Measurements from ENCODE around the gene CENPW. TPM values are rescaled to one million over a fixed set of nuclear protein-coding genes. Genes with fewer than 3 reads are reported as not detected.

The CENPW gene
- 1 to 10 TPM; 1.3 to 1.9 TPM for total RNA-seq
- long read RNA-seq, result 0 reads

DNA sequence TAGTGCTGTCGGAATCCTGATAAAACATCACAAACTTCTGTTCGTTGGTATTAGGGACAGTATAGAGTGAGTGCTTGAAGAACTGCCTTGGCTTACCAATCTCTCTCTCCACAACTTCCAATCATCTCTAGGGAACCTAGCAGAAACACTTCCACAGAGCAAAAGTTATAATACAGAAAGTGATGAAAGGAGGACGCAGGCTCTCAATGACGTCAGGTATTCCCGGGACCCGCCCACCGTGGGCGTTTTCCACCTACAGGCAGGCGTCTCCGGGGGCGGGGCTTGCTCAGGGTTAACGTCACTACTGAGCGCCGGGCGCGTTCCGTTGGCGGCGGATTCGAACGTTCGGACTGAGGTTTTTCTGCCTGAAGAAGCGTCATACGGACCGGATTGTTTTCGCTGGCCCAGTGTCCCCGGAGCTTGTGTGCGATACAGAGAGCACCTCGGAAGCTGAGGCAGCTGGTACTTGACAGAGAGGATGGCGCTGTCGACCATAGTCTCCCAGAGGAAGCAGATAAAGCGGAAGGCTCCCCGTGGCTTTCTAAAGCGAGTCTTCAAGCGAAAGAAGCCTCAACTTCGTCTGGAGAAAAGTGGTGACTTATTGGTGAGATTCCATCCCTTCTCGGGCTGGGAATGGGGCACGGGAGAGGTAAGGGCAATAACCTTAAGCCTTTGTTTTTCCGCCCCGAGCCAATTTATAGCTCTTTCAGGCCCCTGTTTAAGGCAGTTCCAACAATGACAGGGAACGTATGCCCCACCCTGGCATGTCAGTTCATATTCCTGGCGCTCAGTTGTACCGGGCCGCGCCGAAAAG, at the start of gene CENPW:
CENPW (plus strand) TSS at position 320 of the 814 bp plus-strand sequence; CDS start at position 479, 159 bp downstream.
- DNase-seq (peak; percentile 88), ATAC-seq (peak; percentile 82 to 98)
- intact Hi-C loops (cut with DNase I), result no loop called here

DNA sequence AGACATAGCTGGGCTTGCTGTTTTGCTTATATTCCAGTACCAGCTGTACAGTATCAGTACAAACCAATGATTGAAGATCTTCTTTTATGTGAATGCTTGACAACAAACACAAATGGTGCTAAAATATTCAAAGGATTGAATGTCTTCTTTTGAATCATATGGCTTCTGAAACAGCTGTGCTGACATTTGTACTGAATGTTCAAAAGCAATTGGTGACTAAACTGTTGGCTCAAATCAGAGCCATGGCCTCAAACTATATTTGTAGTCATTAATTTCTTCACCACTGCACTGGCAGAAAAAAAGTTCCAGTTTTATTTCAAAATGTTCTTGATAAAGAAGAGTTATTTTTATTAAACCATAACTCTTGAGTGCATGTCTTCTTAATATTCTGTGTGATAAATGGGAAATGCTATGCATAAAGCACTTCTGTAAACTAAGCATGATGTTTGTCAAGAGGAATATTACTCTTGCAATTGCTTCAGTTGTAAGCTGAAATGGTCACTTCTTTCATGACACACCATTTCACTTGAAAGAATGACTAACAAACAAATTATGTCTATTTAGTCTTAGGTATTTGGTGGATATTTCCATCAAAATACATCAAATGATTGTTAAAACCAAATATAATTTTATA, 45.9 kb upstream of the CENPW start:
- ATAC-seq (no peak), DNase-seq (no peak)
- intact Hi-C loops (cut with DNase I), result no loop called here

DNA sequence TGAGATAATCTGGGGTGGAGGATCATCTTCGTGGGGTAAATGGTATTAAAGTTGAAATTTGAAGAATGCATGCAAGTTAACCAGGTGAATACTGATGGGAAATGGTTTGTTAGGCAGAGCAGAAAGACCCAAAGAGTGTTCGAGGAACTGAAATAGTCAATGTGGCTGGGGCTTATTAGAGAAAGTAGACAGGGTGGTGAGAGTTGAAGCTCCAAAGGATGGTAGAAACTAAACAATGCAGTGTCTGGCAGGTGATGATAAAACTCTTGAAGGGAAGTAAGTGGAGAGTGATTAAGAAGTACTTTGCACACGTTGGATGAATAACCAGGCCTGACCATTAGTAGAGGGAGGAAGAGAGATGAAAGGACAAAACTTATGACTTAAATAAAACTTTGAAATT, 39.8 kb upstream of the CENPW start:
- no peak for ATAC-seq
- no peak for DNase-seq
- intact Hi-C loops (cut with DNase I), result no loop called here

DNA sequence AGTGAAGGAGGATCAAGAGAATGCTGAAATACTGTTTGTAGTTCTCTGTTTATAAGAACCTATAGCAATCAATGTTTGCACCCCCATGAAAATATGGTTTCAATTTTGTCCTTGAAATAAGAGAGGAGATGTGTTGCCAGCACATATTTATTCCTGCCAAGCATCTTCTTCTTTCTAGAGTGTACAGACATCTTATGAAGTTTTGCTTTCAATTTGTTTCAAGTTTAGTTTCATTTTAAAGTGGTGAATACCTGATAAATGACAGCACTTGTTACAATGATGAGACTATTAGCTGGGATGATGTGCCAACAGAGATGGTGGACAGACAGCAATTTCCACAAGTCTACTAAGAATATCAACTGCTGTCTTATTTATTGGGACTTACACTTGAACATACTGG, 39.2 kb upstream of the CENPW start:
- no peak for DNase-seq
- no peak for ATAC-seq
- intact Hi-C loops (cut with DNase I), result no loop called here

DNA sequence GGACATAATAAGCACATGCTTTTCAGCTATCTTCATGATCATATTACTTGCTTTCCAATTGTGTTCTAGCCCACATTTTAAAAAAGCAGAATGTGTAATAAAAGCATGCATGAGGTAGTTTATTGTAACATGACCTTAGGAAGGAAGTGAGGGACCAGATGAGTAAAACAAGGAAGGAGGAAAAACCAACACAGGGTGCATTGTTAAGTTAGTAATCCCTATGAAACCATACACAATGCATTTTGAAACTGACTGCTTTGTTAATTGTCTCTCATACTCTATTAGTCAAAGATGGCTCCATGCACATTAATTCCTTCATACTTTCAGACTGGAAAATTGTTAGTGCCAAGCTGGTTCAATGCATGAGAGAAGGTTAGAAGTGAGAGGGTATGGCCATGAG, 37.7 kb upstream of the CENPW start:
- intact Hi-C loops (cut with DNase I), result no loop called here
- DNase-seq, result no peak
- no peak for ATAC-seq

DNA sequence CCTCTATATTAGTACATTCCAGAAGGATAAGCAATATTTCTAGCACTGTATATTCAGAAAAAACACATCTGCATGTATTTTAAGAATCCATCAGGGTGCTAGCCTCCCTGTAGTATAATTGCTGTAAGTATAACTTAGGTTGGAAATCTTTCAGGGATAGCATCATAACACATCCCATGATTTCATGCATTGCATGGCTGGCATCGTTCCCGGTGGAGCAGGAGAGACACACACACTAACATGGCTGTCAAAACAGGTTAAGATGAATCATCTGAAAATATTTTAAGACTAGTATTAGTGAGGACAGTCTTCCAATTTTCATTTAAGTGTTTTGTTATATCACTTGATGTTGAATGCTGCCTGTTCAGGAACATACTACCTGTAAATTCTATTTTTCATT, 32.1 kb upstream of the CENPW start:
- intact Hi-C loops (cut with DNase I), result no loop called here
- ATAC-seq (no peak), DNase-seq (no peak)

DNA sequence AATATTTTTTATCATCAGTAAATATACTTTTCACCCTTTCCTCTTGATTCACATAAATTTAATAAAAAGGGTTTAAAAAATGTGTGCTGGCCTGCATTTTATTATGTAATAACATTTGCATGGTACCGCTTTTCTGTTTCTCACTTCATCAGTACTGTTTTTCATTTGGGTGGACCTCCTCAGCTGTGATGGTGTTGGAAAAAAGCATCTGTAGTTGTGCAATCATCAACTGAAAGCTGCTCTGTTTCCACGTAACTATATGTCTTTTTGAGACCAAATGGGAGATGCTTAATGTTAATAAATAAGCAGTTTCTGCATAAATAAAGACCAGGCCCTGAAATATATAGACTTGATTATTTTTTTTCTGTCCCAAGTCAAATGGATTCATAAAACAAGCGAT, 31.6 kb upstream of the CENPW start:
- ATAC-seq, result no peak

DNA sequence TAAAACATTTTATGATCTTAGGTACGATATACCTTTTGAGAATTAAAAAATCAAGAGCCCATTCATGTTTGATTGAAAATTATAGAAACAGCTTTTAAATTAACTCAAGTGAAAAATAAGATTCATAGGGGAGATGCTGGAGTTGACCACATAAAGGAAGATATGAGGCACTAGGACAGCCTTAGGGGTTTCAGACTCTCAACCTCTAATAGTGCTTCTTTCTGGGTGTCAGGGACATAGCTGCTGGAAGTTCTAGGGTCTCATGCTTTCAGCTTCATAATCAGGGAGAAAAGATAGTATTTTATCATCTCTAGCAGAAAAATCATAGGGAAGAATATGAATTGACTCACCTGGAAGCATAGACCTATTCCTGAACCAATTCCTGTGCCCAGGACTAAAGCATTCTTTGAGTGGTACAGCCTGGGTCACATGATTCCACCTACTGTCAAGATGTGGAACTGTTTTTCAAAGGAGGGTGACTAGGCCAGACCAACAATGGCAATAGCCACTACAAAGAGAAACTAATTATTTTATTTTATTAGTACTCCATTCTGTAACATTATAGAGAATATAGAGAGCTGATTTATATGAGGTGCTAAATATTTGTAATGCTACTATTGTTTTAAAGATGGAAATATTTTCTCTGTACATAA, 27.8 kb upstream of the CENPW start:
- ATAC-seq (no peak), DNase-seq (no peak)
- intact Hi-C loops (cut with DNase I), result no loop called here

More for the DNA sequence above, 31.6 kb upstream of the CENPW start:
- intact Hi-C loops (cut with DNase I), result no loop called here
- DNase-seq, result no peak

DNA sequence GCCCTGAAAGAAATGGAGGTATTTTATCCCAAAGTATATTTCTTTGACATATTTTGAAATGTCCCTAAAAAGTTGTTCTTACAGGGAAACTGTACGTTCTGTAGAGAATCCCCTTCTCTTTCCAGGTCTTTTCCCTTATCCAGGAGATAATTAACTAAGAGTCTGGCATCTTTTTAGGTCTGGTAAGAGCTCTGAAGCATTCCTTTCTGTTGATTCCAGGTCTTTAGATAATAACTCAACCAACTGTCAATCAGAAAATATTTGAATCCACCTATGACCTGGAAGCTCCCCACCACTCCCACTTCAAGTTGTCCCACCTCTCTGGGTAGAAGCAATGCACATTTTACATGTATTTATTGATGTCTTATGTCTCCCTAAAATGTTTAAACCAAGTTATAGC, 26.0 kb upstream of the CENPW start:
- intact Hi-C loops (cut with DNase I), result no loop called here
- DNase-seq (no peak), ATAC-seq (no peak)

DNA sequence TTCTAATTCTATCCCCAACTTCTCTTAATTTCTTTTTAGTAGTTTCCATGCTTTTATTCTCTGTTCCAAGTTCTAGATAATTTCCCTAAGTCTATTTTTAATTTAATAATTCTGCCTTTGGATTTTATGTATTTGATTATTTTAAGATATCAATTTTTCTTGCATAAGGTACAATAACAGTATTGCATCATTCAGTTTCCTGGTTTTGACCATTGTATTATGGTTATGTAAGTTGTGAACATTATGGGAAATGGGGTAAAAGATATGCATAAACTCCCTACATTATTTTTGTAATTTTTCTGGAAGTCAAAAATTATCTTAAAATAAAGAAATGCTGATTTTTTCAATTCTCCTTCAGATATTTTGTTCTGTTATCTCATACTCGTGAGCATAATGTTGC, 21.1 kb upstream of the CENPW start:
- DNase-seq (no peak), ATAC-seq (no peak)
- intact Hi-C loops (cut with DNase I), result no loop called here

DNA sequence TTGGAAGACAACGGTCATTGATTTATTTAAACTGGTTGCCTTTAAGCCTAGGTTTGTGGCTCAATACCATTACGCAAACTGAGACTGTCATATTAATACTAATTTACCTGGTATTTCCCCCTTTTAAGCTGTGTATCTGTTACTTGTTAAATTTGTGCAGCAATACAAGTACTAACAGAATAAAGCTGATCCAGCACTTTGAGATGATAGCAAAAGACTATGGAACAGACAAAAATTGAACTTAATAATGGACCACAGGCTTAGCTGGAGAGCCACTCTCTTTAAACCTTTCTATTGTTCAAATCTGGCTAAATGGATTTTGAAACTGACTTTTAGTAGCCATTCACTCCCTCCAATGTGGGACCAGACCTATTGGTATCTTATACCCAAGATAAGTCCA, 6.2 kb upstream of the CENPW start:
- DNase-seq (no peak), ATAC-seq (no peak)
- intact Hi-C loops (cut with DNase I), result no loop called here

DNA sequence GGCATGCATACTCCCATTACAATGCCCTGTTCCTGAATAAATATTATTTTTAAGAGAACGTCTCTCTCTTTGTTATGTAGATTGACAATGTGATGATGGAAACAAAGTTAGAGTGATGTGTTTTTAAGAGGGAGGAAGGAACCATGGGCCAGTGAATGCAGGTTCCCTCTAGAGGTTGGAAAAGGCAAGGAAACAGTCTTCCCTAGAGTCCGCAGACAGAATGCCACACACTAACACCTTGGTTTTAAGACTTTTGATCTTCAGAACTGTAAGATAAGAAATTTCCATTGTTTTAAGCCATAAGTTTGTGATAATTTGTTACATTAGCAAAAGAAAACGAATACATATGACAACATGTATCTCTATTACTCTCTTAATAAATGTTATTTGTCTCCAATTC, 4.7 kb upstream of the CENPW start:
- ATAC-seq, result no peak
- no peak for DNase-seq
- intact Hi-C loops (cut with DNase I), result no loop called here

DNA sequence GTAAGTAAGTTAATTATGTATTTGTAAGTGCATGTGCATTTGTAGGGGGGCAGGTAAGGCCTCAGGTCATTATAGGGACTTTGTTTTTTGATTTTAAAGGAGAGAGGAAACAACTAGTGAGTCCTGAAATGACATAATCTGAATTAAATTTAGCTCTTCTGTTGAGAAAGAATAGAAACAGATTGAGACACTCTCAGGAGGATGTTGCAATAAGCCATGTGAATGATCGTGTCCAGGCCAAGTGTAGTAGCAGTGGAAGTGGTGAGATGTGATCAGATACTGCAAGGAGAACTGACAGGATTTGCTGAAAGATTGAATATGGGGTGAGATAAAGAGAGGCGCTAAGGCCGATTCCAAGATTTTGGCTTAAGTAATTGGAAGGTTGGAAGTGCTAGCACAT, 2.6 kb upstream of the CENPW start:
- DNase-seq (no peak), ATAC-seq (peak; percentile 52 to 75)
- intact Hi-C loops (cut with DNase I), result no loop called here

DNA sequence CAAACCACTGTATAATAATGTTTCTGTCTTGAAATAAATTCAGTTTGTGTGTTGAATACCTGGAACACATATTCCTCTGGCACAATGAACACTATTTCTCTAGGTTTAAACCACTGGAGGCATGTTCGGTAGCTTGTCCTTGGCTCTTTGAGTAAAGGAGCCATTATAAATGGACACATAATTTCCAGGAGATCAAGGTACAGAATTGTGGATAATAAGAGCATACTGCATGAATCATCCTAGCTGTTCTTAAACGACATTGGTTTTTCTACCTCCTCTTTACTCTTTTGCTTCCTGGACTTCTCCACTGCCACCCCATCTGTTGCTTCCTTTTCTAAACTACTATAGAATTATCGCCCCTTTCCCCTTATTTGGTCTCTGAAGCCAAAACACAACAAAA, 1.2 kb downstream of the CENPW start:
- no peak for DNase-seq
- intact Hi-C loops (cut with DNase I), result no loop called here
- ATAC-seq, result no peak

DNA sequence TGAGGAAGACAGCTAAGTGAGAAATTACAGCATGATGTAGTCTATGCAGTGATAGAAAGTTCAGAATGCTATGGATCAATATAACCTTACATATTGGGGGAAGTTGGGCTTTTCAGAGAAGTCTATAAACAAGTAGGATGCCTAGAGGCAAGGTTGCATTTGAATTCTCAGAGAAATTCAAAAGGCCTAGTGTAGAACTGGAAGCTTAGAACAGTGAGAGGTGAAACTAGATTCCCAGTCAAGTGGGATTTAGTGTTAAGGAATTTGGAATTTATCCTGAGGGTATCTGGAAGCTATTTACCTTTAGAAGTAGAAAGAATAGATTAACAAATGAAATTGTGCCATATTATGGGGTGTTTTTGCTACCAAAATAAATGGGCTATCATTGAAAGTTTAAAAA, 4.3 kb downstream of the CENPW start:
- intact Hi-C loops (cut with DNase I), result no loop called here
- DNase-seq (no peak), ATAC-seq (no peak)

DNA sequence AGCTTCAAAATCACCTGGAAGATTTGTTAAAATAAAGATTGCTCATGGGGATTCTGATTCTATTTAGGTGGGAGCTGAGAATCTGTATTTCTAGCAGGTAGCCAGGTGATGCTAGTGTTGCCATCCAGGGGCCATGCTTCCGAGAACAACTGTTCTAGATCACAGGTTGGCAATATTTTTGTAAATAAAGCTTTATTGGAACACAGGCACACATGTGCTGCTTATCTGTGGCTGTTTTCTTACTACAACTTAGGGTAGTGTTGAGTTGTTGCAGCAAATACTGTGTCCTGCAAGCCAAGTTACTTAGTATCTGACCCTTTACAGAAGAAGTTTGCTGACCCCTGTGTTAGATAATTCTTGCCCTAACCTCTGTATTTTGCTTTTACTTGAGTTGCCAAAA, 12.0 kb downstream of the CENPW start:
- intact Hi-C loops (cut with DNase I), result no loop called here
- ATAC-seq (no peak), DNase-seq (no peak)

DNA sequence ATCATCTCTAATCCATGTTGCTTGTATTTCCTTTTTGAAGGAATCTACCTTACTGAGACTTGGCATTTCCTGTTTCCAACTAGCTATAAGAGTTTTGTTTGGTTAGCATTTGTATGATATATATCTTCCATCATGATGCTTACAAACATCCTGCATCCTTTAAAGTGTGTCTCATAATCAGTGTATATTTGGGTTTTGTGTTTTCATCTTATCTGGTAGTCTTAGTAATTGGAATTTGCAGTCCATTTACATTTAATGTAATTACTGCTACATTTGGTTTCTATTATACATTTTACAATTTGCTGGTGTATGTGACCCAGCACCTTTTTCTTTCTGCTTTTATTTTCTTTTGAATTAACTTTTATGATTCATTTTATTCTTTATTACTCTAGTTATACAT, 12.6 kb downstream of the CENPW start:
- intact Hi-C loops (cut with DNase I), result no loop called here
- no peak for DNase-seq
- no peak for ATAC-seq

DNA sequence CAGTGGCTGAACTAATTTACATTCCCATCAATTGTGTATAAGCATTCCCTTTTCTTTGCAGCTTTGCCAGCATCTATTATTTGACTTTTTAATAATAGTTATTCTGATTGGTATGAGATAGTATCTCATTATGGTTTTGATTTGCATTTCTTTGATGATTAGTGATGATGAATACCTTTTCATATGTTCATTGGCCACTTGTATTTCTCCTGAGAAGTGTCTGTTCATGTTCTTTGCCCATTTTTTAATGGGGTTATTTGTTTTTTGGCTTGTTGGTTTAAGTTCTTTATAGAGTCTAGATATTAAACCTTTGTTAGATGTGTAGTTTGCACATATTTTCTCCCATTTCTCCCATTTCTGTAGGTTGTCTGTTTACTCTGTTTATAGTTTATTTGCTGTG, 16.6 kb downstream of the CENPW start:
- no peak for DNase-seq
- intact Hi-C loops (cut with DNase I), result no loop called here
- no peak for ATAC-seq

DNA sequence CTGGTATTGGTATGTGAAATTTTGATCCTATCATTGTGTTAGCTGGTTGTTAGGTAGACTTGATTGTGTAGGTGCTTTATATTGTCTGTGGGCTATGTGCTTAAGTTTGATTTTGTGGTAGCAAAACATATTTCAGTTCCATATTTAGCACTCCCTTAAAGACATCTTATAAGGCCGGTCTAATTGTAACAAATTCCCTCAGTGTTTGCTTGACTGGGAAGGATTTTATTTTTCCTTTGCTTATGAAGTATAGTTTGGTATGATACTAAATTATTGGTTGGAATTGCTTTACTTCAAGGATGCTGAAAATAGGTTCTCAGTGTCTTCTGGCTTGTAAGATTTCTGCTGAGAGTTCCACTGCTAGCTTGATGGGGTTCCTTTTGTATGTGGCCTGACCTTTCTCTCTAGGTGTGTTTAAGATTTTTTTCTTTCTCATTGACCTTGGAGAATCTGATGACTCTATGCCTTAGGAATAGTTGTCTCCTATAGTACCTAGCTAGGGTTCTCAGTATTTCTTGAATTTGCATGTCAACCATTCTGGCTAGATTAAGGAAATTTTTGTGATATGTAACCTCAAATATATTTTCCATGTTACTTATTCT, 20.1 kb downstream of the CENPW start:
- DNase-seq (no peak), ATAC-seq (no peak)
- intact Hi-C loops (cut with DNase I), result no loop called here

DNA sequence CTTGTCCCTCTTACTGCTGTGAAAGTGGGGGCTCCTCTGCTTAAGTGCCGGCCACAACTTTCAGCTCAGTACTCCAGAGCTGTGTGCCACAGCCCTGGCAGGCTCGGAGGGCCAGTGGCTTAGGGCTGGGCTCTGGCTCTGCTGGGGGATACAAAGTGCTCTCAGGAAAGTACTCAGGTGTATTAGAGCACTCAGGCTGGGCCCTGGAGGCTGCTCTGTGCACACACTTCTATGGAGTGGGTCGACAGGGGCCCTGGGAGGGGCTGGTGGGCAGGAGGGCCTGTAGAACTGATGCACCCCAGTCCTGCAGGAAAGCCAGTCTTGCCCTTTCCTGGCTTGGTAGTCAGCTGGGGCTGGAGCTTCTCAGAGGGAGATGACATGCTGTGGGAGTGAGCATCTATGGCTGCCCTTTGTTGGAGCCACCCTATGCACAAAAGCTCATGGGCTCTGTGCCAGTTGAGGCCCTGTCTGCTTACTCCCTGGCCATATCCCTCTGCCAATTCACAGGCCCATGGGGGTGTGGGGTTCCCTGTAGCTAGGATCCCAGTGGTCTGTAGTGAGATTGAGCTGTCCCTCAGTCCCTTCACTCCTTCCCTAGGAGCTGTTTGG, 22.0 kb downstream of the CENPW start:
- intact Hi-C loops (cut with DNase I), result no loop called here
- no peak for ATAC-seq
- DNase-seq, result no peak
